GM19238 (cell line): ENCODE measurements around the gene GALNT10.
A peak's percentile ranks its signal among the peaks of the same experiment; 100 is the strongest.

Source experiments
- DNase-seq: peaks from one replicate; pipeline ENCODE4 v3.0.0; 2011; ENCODE audit warnings: low spot score; ENCODE audit not compliant: insufficient read length

The GALNT10 gene

GRCh38 chr5:154375329-154376008 lies 184.9 kb downstream of the GALNT10 start:
- no peak for DNase-seq

DNA sequence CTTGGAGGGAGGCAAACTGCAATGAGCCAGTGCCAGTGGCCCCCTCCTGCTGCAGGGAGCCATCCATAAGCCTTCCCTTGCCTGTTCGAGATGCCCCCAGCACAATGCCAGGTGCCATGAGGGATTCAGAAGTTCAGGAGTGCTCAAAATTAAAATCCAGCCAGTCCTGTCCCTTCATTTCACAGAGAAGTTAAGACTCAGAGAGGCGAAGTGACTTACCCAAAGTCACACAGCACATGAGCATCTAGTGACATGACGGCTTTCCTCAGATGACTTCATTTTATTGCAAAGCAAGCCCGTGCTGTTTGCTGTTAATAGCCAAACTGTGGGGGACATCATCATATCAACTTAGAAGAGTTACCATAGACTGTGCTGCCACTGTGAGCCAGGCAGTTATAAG lies 185.9 kb downstream of the GALNT10 start:
- no peak for DNase-seq

DNA sequence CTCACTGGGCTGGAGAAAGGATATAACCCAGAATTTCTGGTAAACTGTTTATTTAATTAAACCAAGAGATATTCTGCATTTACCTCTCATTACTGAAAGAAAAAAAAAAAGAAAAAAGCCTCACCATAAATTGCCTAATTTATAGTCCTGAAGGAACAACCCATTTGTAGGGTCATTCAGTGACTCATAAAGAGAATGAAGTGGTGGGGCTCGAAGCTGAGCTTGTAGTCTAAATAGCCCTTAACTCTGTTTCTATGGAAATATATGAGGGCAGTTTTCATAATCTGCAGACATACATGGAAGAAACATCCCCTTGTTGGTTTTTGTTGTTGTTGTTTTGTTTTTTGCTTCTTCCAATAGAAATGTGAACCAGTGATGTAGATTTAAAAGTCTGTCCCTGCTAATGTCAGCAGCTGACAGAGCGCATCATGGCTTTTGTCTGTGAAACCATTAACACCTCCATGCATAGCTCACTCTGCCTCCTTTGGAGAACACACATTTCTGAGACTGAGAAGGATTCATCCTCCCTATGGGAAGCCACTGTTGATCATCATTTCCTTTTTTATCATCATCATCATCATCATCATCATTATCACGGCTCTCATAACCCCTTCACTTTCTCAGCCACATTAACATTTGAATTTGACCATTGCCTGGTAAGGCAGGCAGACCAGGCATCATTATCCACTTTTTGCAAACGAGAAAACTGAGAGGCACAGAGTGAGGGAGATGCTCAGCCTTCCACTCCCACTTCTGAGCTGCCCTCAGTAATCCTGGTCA lies 187.4 kb downstream of the GALNT10 start:
- no peak for DNase-seq

- no peak for DNase-seq
These were observed 189.7 kb downstream of the GALNT10 start for GRCh38 chr5:154380263-154380662.

DNA sequence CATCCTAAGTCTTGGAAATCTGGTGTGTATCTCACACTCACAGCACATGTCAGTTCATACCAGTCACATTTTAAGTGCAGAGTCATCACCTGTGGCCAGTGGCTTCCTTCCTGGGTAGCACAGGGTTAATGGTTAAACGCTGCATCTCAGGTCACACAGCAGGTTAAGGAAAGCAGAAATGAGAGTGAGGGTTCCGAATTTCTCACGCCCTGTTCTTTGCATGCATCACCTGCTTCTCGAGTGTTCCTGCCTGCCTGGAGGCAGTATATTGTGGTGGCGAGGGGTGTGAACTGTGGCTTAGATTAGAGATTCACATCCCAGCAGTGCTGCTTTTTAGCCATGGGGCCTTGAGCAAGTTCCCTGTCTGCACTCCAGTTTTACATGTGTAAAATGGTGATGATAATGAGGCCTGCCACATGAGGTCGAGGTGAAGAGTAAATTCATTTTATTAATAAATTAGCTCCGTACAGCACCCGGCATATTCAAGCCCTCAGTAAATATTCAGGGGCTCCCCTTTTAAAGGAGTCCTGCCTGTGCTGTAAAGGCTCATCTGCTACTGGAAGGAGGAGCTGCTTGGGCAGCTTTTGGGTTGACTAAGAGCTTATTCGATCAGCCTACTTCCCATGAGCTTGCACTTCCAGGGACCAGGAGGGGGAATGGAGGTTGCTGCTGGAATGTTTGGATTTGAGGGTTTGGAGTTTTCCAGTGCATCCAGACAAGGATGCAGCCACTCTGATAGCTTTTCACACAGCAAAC lies 194.1 kb downstream of the GALNT10 start:
- DNase-seq: peak; percentile 73

GRCh38 chr5:154385236-154385512 lies 194.6 kb downstream of the GALNT10 start:
- no peak for DNase-seq

DNA sequence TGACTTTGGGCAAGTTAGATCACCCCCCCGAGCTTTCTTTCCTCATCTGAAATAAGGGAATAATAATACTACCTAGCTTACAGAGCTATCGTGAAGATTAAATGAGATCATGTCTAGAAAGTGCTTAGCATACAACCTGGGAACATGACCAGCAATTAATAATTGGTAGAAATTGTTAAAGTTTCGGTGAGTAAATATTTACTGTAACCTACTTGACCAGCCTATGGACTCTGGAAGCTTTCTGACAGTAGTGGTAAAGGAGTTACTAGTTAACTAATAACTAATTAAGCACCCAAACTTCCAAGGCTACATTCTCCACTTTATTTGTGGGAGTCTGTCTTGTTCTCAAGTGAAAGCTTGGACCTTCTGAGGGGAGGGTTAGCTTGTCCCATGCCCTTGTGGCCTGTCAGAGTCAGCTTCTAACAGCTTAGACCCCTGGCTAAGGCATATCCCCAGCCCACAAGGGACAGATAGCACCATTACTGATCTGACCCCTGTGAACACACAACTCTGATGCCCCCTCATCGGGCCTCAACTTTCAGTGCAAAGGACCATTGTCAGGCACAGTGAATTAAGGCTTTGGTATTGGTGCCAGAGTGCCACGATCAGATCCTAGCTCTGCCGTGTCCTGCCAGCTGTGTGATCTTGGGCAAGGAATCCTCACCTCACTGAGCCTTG lies 196.6 kb downstream of the GALNT10 start:
- DNase-seq: no peak

GRCh38 chr5:154388842-154389241 lies 198.3 kb downstream of the GALNT10 start:
- DNase-seq: no peak

DNA sequence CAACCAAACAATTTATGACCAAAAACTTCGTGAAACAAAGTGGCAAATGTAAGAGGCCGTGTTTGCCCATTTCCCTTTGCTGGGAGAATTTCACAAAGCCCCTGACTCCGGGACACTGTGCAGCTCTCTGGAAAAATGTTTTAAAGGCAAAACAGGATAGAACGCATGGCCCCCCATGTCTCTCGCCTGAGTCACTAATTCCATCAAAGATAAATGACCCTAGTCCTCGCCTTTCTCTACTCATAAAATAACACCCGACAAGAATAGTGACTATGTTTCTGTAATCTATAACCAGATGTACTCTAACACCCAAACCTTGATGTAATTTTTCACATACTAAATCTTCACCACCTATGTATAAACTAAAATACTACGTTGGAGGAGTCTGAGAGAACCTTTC lies 199.6 kb downstream of the GALNT10 start:
- no peak for DNase-seq

DNA sequence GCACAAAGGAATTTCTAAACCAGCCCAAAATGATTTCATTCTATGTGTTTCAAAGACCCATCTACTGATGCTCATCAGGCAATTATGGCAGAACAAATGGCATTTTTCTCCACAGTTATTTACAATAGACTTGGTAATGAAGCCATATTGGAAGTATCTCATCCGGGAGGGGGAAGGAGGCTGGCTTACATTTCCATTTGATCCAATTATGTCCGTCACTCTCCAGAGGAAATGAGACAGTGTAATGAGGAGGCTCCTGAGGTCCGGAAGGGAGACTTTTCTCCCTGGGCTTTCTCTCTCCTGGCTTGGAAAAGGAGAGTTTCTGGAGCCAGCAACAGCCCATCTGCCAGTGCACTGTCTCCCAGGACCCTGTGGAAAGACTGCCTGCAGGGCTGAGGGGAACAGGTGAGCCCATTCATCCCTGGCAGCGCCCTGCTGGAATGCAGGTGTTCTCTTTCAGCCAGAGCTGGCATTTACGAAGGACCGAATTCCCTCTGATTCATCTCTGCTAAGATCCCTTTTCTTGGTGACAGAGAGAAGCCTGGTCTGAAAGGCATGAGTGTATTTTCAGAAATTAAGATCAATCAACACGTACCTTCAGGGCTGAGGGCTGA lies 200.3 kb downstream of the GALNT10 start:
- no peak for DNase-seq

DNA sequence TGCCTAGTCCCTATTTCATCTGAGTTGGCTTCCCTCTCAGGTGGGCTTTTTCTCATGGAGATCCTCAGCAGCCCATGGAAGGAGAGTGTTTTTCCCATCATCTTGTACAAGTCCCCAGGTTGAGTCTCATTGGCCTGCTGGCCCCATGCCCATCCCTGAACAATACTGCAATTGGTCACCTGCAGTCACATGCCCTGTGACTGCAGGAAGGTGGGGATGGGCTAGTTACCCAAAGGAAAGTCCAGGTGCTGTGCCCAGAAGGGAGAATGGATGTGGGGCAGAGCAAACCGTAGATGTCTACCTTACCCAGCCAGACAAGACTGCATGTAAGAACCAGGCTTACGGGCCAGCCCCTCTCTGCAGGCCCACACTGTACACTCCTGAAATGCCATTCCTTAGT lies 201.3 kb downstream of the GALNT10 start:
- DNase-seq: no peak

- DNase-seq: no peak
These were observed 203.3 kb downstream of the GALNT10 start for GRCh38 chr5:154393850-154394249.

DNA sequence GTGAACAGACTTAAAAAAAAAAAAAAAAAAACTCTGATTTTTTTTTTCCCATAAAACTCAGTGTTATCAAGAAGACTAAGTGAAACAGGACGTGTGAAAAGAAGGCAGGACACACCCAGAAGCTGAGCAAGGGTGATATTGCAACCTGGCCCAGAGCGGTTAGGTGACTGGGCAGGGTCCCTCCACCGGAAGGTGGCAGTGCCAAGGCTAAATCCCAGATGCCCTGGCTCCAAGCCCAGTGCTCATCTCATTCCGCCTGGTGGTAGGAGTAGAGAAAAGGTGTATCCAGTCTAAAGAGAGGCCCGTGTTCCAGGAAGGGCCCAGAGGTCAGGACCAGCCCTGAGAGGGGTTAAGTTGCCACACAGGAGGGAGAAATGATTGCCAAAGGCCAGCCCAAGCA lies 203.8 kb downstream of the GALNT10 start:
- DNase-seq: no peak

DNA sequence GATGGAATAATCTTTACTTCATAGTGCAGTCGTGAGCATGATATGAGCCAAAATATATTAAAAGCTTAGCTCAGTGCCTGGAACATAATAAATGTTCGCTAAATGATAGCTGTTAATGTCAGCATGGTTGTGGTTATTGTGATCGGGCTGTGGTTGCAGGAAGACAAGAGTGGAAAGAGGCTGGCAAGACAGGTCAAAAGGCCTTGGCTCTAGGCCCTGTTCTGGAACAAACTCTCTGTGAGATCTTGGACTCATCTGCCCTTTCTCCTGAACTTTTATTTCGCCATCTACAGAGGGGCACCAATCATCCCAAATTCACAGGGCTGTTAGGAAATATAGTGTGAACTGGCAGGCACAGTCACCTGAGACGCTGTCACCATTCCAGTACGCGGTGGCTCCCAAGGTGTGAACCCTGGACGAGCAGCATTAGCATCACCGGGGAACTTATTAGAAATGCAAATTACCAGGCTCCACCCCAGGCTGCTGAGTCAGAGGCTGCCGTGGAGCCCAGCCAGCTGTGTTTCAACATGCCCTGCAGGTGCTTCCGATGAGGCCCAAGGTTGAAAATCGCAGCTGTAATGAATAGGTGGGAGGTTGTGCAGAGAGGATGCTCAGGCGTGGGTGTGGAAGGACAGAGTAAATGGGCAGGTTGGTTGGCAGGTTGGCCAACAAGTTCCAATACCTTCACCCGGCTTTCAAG lies 205.0 kb downstream of the GALNT10 start:
- DNase-seq: peak; percentile 18

DNA sequence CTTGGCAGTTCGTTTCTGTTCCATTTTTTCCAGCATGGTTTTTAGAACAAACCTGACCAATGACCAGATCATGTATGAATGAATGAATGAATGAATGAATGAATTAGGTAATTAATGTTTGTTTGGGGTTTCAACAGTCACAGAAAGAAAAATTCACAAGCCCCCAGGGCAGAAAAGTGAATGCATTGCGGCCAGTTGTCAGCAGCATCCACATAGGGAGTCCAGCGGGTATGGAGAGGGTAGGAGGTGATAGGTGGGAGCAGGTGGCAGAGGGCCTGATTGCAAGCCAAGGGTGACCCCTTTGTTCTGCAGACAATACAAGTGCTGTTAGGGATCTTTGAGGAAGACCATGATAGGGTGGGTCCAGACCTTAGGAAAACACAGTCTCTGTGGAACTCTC lies 205.6 kb downstream of the GALNT10 start:
- no peak for DNase-seq

DNA sequence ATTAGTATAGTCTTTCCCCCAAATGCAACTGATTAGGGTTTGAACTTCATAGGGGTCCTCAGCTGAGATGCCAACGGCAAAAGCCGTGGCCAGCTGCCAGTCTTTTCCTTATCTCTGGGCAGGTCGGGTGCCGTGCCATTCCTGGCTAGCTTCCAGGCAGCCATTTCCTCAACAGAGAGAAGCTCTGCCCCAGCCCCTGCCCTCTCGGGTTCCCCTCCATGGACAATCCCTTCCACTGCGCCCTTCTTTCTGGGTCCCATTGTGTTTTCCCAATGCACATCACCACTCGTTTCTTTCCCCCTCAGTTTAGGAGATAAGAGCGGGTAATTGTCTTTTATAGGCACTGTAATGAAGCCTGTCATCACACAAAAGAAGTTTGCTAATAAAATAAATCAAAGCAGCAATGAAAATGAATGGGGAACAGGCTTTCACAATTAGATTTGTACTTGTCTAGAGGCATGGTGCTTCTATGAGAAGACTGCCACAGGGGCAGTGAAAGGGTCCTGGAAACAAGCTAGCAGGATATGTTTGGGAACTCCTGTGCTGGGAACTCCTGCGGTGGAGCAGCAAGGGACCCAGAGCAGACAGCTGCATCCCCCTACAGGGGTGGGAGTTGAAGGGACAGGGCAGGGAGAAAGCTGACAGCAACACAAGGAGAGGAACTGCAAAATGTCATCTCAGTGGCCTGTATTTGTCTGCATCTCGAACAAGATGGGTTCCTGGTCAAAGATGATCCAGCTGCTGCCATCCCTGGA lies 207.3 kb downstream of the GALNT10 start:
- no peak for DNase-seq

DNA sequence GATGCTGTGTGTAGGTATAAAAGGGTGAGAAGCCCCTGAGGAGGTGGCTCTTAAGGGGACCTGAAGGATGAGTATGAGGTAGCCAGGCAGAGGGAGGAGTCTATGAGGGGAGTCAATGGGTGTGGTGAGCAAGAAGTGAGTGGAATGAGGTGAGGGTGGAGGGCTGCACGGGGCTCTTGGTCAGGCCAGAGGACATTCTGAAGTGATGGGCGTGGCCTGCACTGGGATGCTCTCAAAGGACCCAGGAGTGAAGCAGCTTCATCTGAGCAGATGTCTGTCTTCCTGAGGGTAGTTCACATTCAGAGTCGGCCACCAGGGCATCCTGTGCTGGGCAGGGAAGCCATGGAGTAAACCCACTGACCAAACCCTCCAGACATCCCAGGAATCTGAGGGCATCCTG lies 210.1 kb downstream of the GALNT10 start:
- DNase-seq: no peak

DNA sequence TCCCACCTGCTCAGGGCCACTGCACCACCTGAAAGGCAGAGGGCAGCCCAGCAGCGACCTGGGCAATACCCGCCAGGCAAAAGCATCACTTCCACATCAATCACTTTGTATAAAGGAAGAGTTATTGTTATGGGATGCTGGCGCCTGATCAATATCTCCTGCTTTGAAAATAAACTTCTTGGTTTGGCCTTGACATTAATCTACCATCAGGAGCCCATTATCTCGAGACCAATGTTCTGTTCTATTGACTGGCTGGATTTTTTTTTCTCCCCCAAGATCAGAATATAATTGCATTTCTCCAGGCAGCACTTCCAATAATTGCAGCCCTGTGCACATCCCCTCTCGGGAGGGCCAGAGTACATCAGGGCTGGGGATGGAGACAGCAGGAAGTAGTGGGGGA lies 210.8 kb downstream of the GALNT10 start:
- no peak for DNase-seq

DNA sequence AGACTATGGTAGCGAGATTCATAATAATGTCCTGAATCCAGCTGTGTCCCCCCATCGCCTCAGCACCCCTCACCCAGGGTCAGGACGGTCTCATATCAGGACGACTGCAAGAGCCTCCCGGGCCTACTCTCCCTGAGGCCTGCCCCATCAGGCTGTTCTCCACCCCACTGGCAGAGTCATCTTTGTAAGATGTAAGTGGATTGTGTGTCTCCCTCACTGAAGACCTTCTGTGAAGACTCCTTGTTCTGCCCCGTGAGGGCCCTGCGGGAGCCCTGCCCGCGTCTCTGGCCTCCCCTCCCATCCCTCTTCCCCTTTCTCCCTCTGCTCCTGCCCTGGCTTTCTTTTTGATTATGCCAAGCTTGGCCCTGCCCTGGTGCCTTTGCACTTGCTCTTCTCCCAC lies 211.4 kb downstream of the GALNT10 start:
- no peak for DNase-seq

GRCh38 chr5:154402611-154403010 lies 212.1 kb downstream of the GALNT10 start:
- no peak for DNase-seq
